ENCODE data around the gene CRYBB3. TPM values are rescaled to one million over a fixed set of nuclear protein-coding genes. Genes with fewer than 3 reads are reported as not detected.
"Not testable (repeated sequence)": the region's sequence is repeated elsewhere in the genome, so short reads cannot be mapped to it uniquely, and the experiment has no call there.

The CRYBB3 gene
- total RNA-seq, 2 donors from 2014 or later = 0.97 TPM; not detected in 1

GRCh38 chr22:25221790-25222189, 22.1 kb downstream of the CRYBB3 start:
- Mint-ChIP-seq H3K27me3 (ENCODE audit: insufficient read depth) (peaks cover 14% of the 10 kb centered on the region), H3K27ac (no peak overlapping the region), H3K4me3 (no peak overlapping the region), H3K4me1 (no peaks in the 10 kb centered on the region), H3K36me3 (ENCODE audit: low read depth) (no peaks in the 10 kb centered on the region), H3K9me3 (no peaks in the 10 kb centered on the region)
- Histone ChIP-seq H3K4me3 (ENCODE audit: low read length) (no peak overlapping the region), H3K4me1 (ENCODE audit: control insufficient read depth, insufficient read depth, low read length) (no peaks in the 10 kb centered on the region), H3K9ac (ENCODE audit: extremely low read depth, low read length, poor library complexity, severe bottlenecking) (no peak overlapping the region), H3K27ac (ENCODE audit: low read depth, low read length) (no peak overlapping the region), H3K9me3 (ENCODE audit: control insufficient read depth, low read length) (no peaks in the 10 kb centered on the region), H3K27me3 (ENCODE audit: control insufficient read depth, insufficient read depth, low read length, poor library complexity, severe bottlenecking) (peaks cover 27% of the 10 kb centered on the region), H3K36me3 (ENCODE audit: control insufficient read depth, insufficient read depth, low read length) (no peaks in the 10 kb centered on the region)
- DNase-seq = no peak
- 91 to 93% methylated on average over 6 to 8 of the region's 8 CpGs for WGBS, 2 experiments (ENCODE audit: insufficient coverage in 1 of 2, insufficient read length in 1 of 2)
- TF ChIP-seq CTCF (conservative IDR thresholded peaks at IDR 0.05) = no peak

GRCh38 chr22:25223269-25223850, 23.7 kb downstream of the CRYBB3 start:
- H3K27ac Mint-ChIP-seq = no peak overlapping the region
- DNase-seq = no peak

GRCh38 chr22:25228822-25229221, 29.2 kb downstream of the CRYBB3 start:
- no peaks in the 10 kb centered on the region for H3K27me3 Mint-ChIP-seq (ENCODE audit: insufficient read depth)
- no peaks in the 10 kb centered on the region for H3K4me1 Mint-ChIP-seq
- no peaks in the 10 kb centered on the region for H3K27me3 ChIP-seq (ENCODE audit: control insufficient read depth, insufficient read depth, low read length, poor library complexity, severe bottlenecking)
- H3K4me3 ChIP-seq (ENCODE audit: low read length) = no peak overlapping the region
- DNase-seq = no peak
- no peaks in the 10 kb centered on the region for H3K9me3 Mint-ChIP-seq
- H3K36me3 Mint-ChIP-seq (ENCODE audit: low read depth) = no peaks in the 10 kb centered on the region
- H3K27ac ChIP-seq (ENCODE audit: low read depth, low read length) = no peak overlapping the region
- H3K36me3 ChIP-seq (ENCODE audit: control insufficient read depth, insufficient read depth, low read length) = no peaks in the 10 kb centered on the region
- no peak for TF ChIP-seq CTCF (conservative IDR thresholded peaks at IDR 0.05)
- 90 to 95% methylated on average over 11 to 12 of the region's 13 CpGs for WGBS, 2 experiments (ENCODE audit: insufficient coverage in 1 of 2, insufficient read length in 1 of 2)
- H3K9me3 ChIP-seq (ENCODE audit: control insufficient read depth, low read length) = no peaks in the 10 kb centered on the region
- no peak overlapping the region for H3K9ac ChIP-seq (ENCODE audit: extremely low read depth, low read length, poor library complexity, severe bottlenecking)
- no peak overlapping the region for H3K27ac Mint-ChIP-seq
- H3K4me3 Mint-ChIP-seq = no peak overlapping the region
- H3K4me1 ChIP-seq (ENCODE audit: control insufficient read depth, insufficient read depth, low read length) = no peaks in the 10 kb centered on the region

More at GRCh38 chr22:25223269-25223850, 23.7 kb downstream of the CRYBB3 start:
- H3K4me3 Mint-ChIP-seq = no peak overlapping the region
- H3K9me3 ChIP-seq (ENCODE audit: control insufficient read depth, low read length) = no peaks in the 10 kb centered on the region
- no peak for TF ChIP-seq CTCF (conservative IDR thresholded peaks at IDR 0.05)
- no peaks in the 10 kb centered on the region for H3K36me3 Mint-ChIP-seq (ENCODE audit: low read depth)
- peaks cover 14% of the 10 kb centered on the region for H3K27me3 Mint-ChIP-seq (ENCODE audit: insufficient read depth)
- H3K27me3 ChIP-seq (ENCODE audit: control insufficient read depth, insufficient read depth, low read length, poor library complexity, severe bottlenecking) = peaks cover 27% of the 10 kb centered on the region
- no peak overlapping the region for H3K9ac ChIP-seq (ENCODE audit: extremely low read depth, low read length, poor library complexity, severe bottlenecking)
- 78 to 87% methylated on average over 6 to 12 of the region's 12 CpGs for WGBS, 2 experiments (ENCODE audit: insufficient coverage in 1 of 2, insufficient read length in 1 of 2)
- H3K27ac ChIP-seq (ENCODE audit: low read depth, low read length) = no peak overlapping the region
- H3K9me3 Mint-ChIP-seq = no peaks in the 10 kb centered on the region
- no peak overlapping the region for H3K4me3 ChIP-seq (ENCODE audit: low read length)
- H3K4me1 Mint-ChIP-seq = no peaks in the 10 kb centered on the region
- no peaks in the 10 kb centered on the region for H3K4me1 ChIP-seq (ENCODE audit: control insufficient read depth, insufficient read depth, low read length)
- H3K36me3 ChIP-seq (ENCODE audit: control insufficient read depth, insufficient read depth, low read length) = no peaks in the 10 kb centered on the region

GRCh38 chr22:25230760-25231159, 31.1 kb downstream of the CRYBB3 start:
- H3K9me3 Mint-ChIP-seq; H3K27me3 ChIP-seq (ENCODE audit: control insufficient read depth, insufficient read depth, low read length, poor library complexity, severe bottlenecking); H3K27ac ChIP-seq (ENCODE audit: low read depth, low read length); H3K27ac Mint-ChIP-seq; H3K4me1 Mint-ChIP-seq; DNase-seq; H3K9ac ChIP-seq (ENCODE audit: extremely low read depth, low read length, poor library complexity, severe bottlenecking); H3K27me3 Mint-ChIP-seq (ENCODE audit: insufficient read depth); H3K9me3 ChIP-seq (ENCODE audit: control insufficient read depth, low read length); H3K4me3 ChIP-seq (ENCODE audit: low read length); H3K36me3 Mint-ChIP-seq (ENCODE audit: low read depth); H3K4me1 ChIP-seq (ENCODE audit: control insufficient read depth, insufficient read depth, low read length); H3K4me3 Mint-ChIP-seq; H3K36me3 ChIP-seq (ENCODE audit: control insufficient read depth, insufficient read depth, low read length): not testable (repeated sequence)
- WGBS, 2 experiments (ENCODE audit: insufficient coverage in 1 of 2, insufficient read length in 1 of 2) = 95 to 100% methylated on average over 1 to 2 of the region's 2 CpGs

Measured in endodermal cell (in vitro differentiated cells).